Body of pancreas (tissue), 4 donors: Measurements from ENCODE around the gene SIK3.

Experiments
- POLR2A ChIP-seq, 3 donors: fragments of 450-650 bp; IDR thresholded peaks; one replicate each; pipeline ENCODE4 v1.6.1; 2016; ENCODE audit warnings: antibody characterized with exemption in 3 of 3, mild to moderate bottlenecking in 2 of 3
- TF ChIP-seq, protein P1 (sequence below), 7 experiments: fragments of 450-650 bp in 4 of 7; fragments of 200-600 bp in 3 of 7; sonication (generic) in 3 of 7; IDR thresholded peaks; one replicate each; pipeline ENCODE4 v1.5.1; 2016 to 2019; ENCODE audit warnings: antibody characterized with exemption in 7 of 7

DNA sequence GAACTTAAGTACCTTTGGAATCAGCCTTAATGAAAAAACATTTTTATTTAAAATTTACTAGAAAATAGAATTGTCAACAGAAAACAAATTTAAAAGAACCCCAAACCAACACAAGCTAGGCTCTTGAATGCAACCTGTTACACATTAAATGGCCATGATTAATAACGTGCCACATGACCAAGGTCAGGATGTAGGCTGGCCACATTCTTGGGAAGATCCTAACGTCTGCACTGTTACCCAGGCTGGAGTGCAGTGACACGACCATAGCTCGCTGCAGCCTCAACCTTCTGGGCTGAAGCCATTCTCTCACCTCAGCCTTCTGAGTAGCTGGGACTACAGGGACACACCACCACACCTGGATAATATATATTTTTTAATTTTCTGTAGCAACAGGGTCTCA is 134.4 kb downstream of the SIK3 start:
- TF ChIP-seq, protein P1, sequence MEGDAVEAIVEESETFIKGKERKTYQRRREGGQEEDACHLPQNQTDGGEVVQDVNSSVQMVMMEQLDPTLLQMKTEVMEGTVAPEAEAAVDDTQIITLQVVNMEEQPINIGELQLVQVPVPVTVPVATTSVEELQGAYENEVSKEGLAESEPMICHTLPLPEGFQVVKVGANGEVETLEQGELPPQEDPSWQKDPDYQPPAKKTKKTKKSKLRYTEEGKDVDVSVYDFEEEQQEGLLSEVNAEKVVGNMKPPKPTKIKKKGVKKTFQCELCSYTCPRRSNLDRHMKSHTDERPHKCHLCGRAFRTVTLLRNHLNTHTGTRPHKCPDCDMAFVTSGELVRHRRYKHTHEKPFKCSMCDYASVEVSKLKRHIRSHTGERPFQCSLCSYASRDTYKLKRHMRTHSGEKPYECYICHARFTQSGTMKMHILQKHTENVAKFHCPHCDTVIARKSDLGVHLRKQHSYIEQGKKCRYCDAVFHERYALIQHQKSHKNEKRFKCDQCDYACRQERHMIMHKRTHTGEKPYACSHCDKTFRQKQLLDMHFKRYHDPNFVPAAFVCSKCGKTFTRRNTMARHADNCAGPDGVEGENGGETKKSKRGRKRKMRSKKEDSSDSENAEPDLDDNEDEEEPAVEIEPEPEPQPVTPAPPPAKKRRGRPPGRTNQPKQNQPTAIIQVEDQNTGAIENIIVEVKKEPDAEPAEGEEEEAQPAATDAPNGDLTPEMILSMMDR (IDR thresholded peaks at IDR 0.05) = no peak
- no peak for TF ChIP-seq POLR2A (IDR thresholded peaks at IDR 0.05)
